DOHH2 (cell line): ENCODE results near the gene TOGARAM2.

ENCODE experiments used
- CTCF ChIP-seq: fragments of 200-600 bp; sonication (generic); IDR thresholded peaks from one replicate; pipeline ENCODE4 v1.5.1; 2014; ENCODE audit warnings: antibody characterized with exemption, mild to moderate bottlenecking, low read depth, low read length; ENCODE audit not compliant: poor library complexity, severe bottlenecking
- EZH2phosphoT487 ChIP-seq: fragments of 200-600 bp; sonication (generic); IDR thresholded peaks from 2 replicates; pipeline ENCODE4 v1.6.1; 2017; ENCODE audit warnings: borderline replicate concordance, mild to moderate bottlenecking, antibody characterized with exemption, low read length, moderate library complexity, mixed read lengths

GRCh38 chr2:28972778-28973335 is 8.2 kb upstream of the TOGARAM2 start:
- TF ChIP-seq CTCF: no peak
- TF ChIP-seq EZH2phosphoT487: no peak
